Endothelial cell of umbilical vein (primary cell): ENCODE measurements around the gene SLC35B2. TPM values are rescaled to one million over a fixed set of nuclear protein-coding genes. Genes with fewer than 3 reads are reported as not detected.

Experiments used
- BruUV-seq: library from RNA; stranded (reverse); fragments of 400-500 nt; replicated peaks from 2 replicates; lab custom pipeline; 2021; lab: Mats Ljungman, UMichigan
- CTCF ChIA-PET: fragments of 300-600, 350-600 bp; sonication (Branson Sonifier 250); formaldehyde crosslinking; loops from one replicate; lab custom pipeline; 2021; ENCODE audit warnings: antibody characterized with exemption, inconsistent platforms; lab: Charles Lee
- POLR2A ChIA-PET: fragments of 300-600, 350-600 bp; sonication (Branson Sonifier 250); formaldehyde crosslinking; loops from one replicate; lab custom pipeline; 2021; ENCODE audit warnings: antibody characterized with exemption, inconsistent platforms; lab: Charles Lee
- DNase-seq: peaks from one replicate; pipeline ENCODE4 v3.0.0-alpha.2; 2011; ENCODE audit warnings: low read depth, low spot score
- FAIRE-seq: peaks from 2 replicates; lab custom pipeline; 2011; peaks lifted over from hg19 to GRCh38; lab: Jason Lieb, UNC
- H2AFZ ChIP-seq: 2 replicates; pipeline ENCODE4 v1.6.0; 2012; ENCODE audit warnings: low read depth, low read length, control low read depth, inconsistent platforms
- H3K27ac ChIP-seq: 2 replicates; pipeline ENCODE4 v1.5.1; 2011; ENCODE audit warnings: low read depth, mild to moderate bottlenecking, control low read depth, low read length, moderate library complexity; ENCODE audit not compliant: insufficient read depth
- H3K27me3 ChIP-seq, 2 experiments: 2 replicates each; pipeline versions ENCODE4 v1.6.0 to v1.6.1; 2011; ENCODE audit warnings: low read length in 2 of 2, mixed read lengths in 1 of 2; ENCODE audit not compliant: control insufficient read depth in 2 of 2, insufficient read depth in 2 of 2
- H3K36me3 ChIP-seq, 2 experiments: 2 replicates in 1 of 2; 3 replicates in 1 of 2; pipeline ENCODE4 v1.5.1; 2011; ENCODE audit warnings: low read length in 2 of 2, mild to moderate bottlenecking in 1 of 2, moderate library complexity in 1 of 2; ENCODE audit not compliant: control insufficient read depth in 2 of 2, insufficient read depth in 2 of 2; ENCODE audit errors: extremely low read depth in 1 of 2
- H3K4me1 ChIP-seq: 3 replicates; pipeline ENCODE4 v1.5.1; 2011; ENCODE audit warnings: mild to moderate bottlenecking, low read length; ENCODE audit not compliant: control insufficient read depth, insufficient read depth; ENCODE audit errors: extremely low read depth
- H3K4me2 ChIP-seq: 2 replicates; pipeline ENCODE4 v1.6.1; 2011; ENCODE audit warnings: low read length, control low read depth, mixed read lengths; ENCODE audit not compliant: insufficient read depth
- H3K4me3 ChIP-seq, 3 experiments: fragments of 200-600 bp in 1 of 3; sonication (generic), shearing (Covaris generic) in 1 of 3; replicated peaks in 1 of 3; 2 replicates each; pipeline ENCODE4 v1.5.1; 2011 to 2016; ENCODE audit warnings: control low read depth in 3 of 3, low read length in 3 of 3, mild to moderate bottlenecking in 2 of 3, inconsistent platforms in 1 of 3, low read depth in 1 of 3, moderate library complexity in 1 of 3; ENCODE audit not compliant: insufficient read depth in 1 of 3
- H3K79me2 ChIP-seq: 2 replicates; pipeline ENCODE4 v1.6.0; 2012; ENCODE audit warnings: low read length, inconsistent platforms; ENCODE audit not compliant: control insufficient read depth, insufficient read depth
- H3K9ac ChIP-seq: replicated peaks from 2 replicates; pipeline ENCODE3; 2011; ENCODE audit warnings: low read length, control low read depth; ENCODE audit not compliant: insufficient read depth; ENCODE audit errors: extremely low read depth
- H3K9me1 ChIP-seq: replicated peaks from 3 replicates; pipeline ENCODE4 v1.6.0; 2011; ENCODE audit warnings: mild to moderate bottlenecking, low read length; ENCODE audit not compliant: control insufficient read depth, insufficient read depth; ENCODE audit errors: extremely low read depth
- H3K9me3 ChIP-seq: replicated peaks from 2 replicates; pipeline ENCODE4 v1.5.1; 2012; ENCODE audit warnings: low read length, inconsistent platforms; ENCODE audit not compliant: control insufficient read depth, insufficient read depth
- H4K20me1 ChIP-seq: replicated peaks from 2 replicates; pipeline ENCODE3; 2011; ENCODE audit warnings: mild to moderate bottlenecking, low read length; ENCODE audit not compliant: control insufficient read depth, insufficient read depth; ENCODE audit errors: extremely low read depth
- EZH2 ChIP-seq: IDR thresholded peaks from 2 replicates; pipeline ENCODE4 v1.6.1; 2012; ENCODE audit warnings: borderline replicate concordance, low read depth, mild to moderate bottlenecking, moderate library complexity, low read length, inconsistent platforms; ENCODE audit not compliant: severe bottlenecking
- FOS ChIP-seq: IDR thresholded peaks from 2 replicates; pipeline ENCODE4 v1.6.1; 2011; ENCODE audit warnings: mild to moderate bottlenecking, low read length, moderate library complexity, borderline replicate concordance; ENCODE audit not compliant: insufficient read depth
- GATA2 ChIP-seq: IDR thresholded peaks from 2 replicates; pipeline ENCODE4 v1.7.0; 2011; ENCODE audit warnings: low read depth, mild to moderate bottlenecking, moderate library complexity, mixed read lengths, low read length; ENCODE audit not compliant: insufficient read length, insufficient read depth
- MYC ChIP-seq: IDR thresholded peaks from one replicate; pipeline ENCODE4 v1.6.1; 2011; ENCODE audit warnings: mild to moderate bottlenecking, low read depth, low read length
- POLR2A ChIP-seq: IDR thresholded peaks from 2 replicates; pipeline ENCODE4 v1.6.1; 2012; ENCODE audit warnings: low read depth, mild to moderate bottlenecking, control low read depth, low read length
- dilution Hi-C: fragments of 300-500 bp; cut with MboI; formaldehyde crosslinking; loops from one replicate; pipeline ENCODE4 v1.15.0; 2019; ENCODE audit warnings: low sequenced_read_pairs; ENCODE audit not compliant: extremely low pct_ligation_motif_present
- intact Hi-C: fragments of 100-400 bp; cut with micrococcal nuclease; formaldehyde crosslinking; loops from one replicate; pipeline ENCODE4 v1.10.0; 2022
- polyA plus RNA-seq, 4 experiments: library from polyadenylated mRNA; depleted of rRNA in 3 of 4; stranded (reverse) in 3 of 4; unstranded in 1 of 4; fragments of >200 nt; gene quantifications; 2 replicates each; pipeline versions ENCODE4 v1.2.1 to v1.2.3, GENCODE V29; 2011 to 2012; ENCODE audit warnings: missing spikeins in 1 of 4
- total RNA-seq: library from RNA; stranded (reverse); gene quantifications from 2 replicates; pipeline ENCODE4 v1.2.3, GENCODE V29; 2021
- TF ChIP-seq, protein P1 (sequence below), 2 donors: IDR thresholded peaks; 1 replicate in 1 of 2; 2 replicates in 1 of 2; pipeline ENCODE4 v1.5.1; 2011; ENCODE audit warnings: low read length in 2 of 2, mild to moderate bottlenecking in 2 of 2, moderate library complexity in 2 of 2, control low read depth in 1 of 2, inconsistent platforms in 1 of 2, low read depth in 1 of 2; ENCODE audit not compliant: insufficient read depth in 1 of 2; ENCODE audit errors: extremely low read depth in 1 of 2
- TF ChIP-seq, protein P2 (sequence below): IDR thresholded peaks from 2 replicates; pipeline ENCODE4 v1.6.1; 2011; ENCODE audit not compliant: insufficient read depth, insufficient read length

SLC35B2 gene
- total and polyA plus RNA-seq, 2 donors (not counting 3 experiments of a cell fraction or from before 2014, with no cell fraction given): 53.4 to 112 TPM

DNA sequence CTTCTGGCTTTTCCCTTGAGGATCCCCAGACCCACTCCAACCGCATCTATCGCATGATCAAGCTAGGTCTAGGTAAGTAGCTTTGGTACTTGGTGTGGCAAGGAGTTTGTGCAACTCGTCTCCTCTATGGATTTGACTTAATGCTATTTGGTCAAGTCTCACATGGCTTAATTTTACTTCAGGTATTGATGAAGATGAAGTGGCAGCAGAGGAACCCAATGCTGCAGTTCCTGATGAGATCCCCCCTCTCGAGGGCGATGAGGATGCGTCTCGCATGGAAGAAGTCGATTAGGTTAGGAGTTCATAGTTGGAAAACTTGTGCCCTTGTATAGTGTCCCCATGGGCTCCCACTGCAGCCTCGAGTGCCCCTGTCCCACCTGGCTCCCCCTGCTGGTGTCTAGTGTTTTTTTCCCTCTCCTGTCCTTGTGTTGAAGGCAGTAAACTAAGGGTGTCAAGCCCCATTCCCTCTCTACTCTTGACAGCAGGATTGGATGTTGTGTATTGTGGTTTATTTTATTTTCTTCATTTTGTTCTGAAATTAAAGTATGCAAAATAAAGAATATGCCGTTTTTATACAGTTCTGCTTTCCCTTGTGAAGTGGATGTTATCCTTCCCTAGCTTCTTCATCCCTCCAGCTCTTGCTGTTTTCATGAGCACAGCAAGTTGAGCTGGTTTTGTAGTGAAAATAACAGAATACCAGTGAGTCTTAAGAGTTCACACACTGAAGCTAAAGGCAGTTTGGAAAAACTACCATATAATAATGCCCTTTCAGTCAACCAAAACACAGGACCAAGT is 3.8 kb downstream of the SLC35B2 start:
- H3K4me1 ChIP-seq: peaks cover 35% of the 10 kb centered on the region
- H3K36me3 ChIP-seq: peaks cover 45 to 53% of the 10 kb centered on the region in 2 experiments
- no peak overlapping the region for H3K4me2 ChIP-seq
- ChIA-PET POLR2A (interaction anchor here (1.2 kb wide), 1 partner anchor 19 kb away, joined by 3 read pairs; no protein-coding TSS in a partner anchor), CTCF (interaction anchor here (1.6 to 1.8 kb wide), 2 partner anchors 52 to 81 kb away, joined by 4 read pairs; no protein-coding TSS in a partner anchor)
- peaks cover 60% of the 10 kb centered on the region for H3K79me2 ChIP-seq
- no peak overlapping the region for H3K4me3 ChIP-seq
- dilution Hi-C loops (no loop called here), intact Hi-C loops (loop anchor here (1.0 kb wide), 1 partner anchor 81 kb away; no protein-coding TSS in a partner anchor)
- DNase-seq (peak; percentile 40), FAIRE-seq (no peak)
- H2AFZ ChIP-seq: no peak overlapping the region
- peaks cover 6% of the 10 kb centered on the region for H4K20me1 ChIP-seq
- no peak overlapping the region for H3K9ac ChIP-seq
- H3K27ac ChIP-seq: no peak overlapping the region
- TF ChIP-seq FOS: no peak
- TF ChIP-seq, protein P1, sequence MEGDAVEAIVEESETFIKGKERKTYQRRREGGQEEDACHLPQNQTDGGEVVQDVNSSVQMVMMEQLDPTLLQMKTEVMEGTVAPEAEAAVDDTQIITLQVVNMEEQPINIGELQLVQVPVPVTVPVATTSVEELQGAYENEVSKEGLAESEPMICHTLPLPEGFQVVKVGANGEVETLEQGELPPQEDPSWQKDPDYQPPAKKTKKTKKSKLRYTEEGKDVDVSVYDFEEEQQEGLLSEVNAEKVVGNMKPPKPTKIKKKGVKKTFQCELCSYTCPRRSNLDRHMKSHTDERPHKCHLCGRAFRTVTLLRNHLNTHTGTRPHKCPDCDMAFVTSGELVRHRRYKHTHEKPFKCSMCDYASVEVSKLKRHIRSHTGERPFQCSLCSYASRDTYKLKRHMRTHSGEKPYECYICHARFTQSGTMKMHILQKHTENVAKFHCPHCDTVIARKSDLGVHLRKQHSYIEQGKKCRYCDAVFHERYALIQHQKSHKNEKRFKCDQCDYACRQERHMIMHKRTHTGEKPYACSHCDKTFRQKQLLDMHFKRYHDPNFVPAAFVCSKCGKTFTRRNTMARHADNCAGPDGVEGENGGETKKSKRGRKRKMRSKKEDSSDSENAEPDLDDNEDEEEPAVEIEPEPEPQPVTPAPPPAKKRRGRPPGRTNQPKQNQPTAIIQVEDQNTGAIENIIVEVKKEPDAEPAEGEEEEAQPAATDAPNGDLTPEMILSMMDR (IDR thresholded peaks at IDR 0.05; ENCODE audit: extremely low read depth in 1 of 2, insufficient read depth in 1 of 2, low read depth in 1 of 2, low read length in 2 of 2): peak; percentile 42 to 57
- TF ChIP-seq GATA2: no peak
- TF ChIP-seq EZH2: no peak
- TF ChIP-seq POLR2A: peak; percentile 28
- no peak for TF ChIP-seq MYC
- TF ChIP-seq, protein P2, sequence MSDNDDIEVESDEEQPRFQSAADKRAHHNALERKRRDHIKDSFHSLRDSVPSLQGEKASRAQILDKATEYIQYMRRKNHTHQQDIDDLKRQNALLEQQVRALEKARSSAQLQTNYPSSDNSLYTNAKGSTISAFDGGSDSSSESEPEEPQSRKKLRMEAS: no peak
- H3K27me3 ChIP-seq: no peaks in the 10 kb centered on the region
- H3K9me3 ChIP-seq: no peaks in the 10 kb centered on the region
- no peaks in the 10 kb centered on the region for H3K9me1 ChIP-seq
- TSS peak; percentile 11 for BruUV-seq
